Prostate gland (tissue), 2 donors: ENCODE results near the gene UCK2.

Source experiments
- POLR2A ChIP-seq: fragments of 450-650 bp; IDR thresholded peaks from one replicate; pipeline ENCODE4 v1.6.1; 2016; ENCODE audit warnings: antibody characterized with exemption, mild to moderate bottlenecking
- TF ChIP-seq, protein P1 (sequence below), 4 experiments: fragments of 200-600 bp in 2 of 4; fragments of 450-650 bp in 2 of 4; sonication (generic) in 2 of 4; IDR thresholded peaks; 1 replicate in 3 of 4; 2 replicates in 1 of 4; pipeline ENCODE4 v1.5.1; 2016 to 2019; ENCODE audit warnings: antibody characterized with exemption in 4 of 4, mild to moderate bottlenecking in 2 of 4, moderate library complexity in 2 of 4

DNA sequence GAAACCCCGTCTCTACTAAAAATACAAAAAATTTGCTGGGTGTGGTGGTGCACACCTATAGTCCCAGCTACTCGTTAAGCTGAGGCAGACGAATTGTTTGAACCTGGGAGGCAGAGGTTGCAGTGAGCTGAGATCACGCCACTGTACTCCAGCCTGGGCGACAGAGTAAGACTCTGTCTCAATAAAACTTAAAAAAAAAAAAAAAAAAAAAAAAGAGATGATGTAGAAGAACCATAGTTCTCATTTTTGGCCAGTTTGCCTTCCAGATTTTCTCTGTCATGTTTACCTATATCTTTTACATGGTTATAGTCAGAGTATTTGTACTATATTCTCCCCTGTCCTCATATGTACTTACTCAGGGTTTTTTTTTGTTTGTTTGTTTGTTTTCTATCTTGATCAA, 53.6 kb downstream of the UCK2 start:
- no peak for TF ChIP-seq POLR2A
- TF ChIP-seq, protein P1, sequence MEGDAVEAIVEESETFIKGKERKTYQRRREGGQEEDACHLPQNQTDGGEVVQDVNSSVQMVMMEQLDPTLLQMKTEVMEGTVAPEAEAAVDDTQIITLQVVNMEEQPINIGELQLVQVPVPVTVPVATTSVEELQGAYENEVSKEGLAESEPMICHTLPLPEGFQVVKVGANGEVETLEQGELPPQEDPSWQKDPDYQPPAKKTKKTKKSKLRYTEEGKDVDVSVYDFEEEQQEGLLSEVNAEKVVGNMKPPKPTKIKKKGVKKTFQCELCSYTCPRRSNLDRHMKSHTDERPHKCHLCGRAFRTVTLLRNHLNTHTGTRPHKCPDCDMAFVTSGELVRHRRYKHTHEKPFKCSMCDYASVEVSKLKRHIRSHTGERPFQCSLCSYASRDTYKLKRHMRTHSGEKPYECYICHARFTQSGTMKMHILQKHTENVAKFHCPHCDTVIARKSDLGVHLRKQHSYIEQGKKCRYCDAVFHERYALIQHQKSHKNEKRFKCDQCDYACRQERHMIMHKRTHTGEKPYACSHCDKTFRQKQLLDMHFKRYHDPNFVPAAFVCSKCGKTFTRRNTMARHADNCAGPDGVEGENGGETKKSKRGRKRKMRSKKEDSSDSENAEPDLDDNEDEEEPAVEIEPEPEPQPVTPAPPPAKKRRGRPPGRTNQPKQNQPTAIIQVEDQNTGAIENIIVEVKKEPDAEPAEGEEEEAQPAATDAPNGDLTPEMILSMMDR (IDR thresholded peaks at IDR 0.05) = no peak
